Left lung (tissue), 10 donors: ENCODE data around the gene HIVEP1. TPM values are rescaled to one million over a fixed set of nuclear protein-coding genes. Genes with fewer than 3 reads are reported as not detected.
"Not testable (repeated sequence)": the region's sequence is repeated elsewhere in the genome, so short reads cannot be mapped to it uniquely, and the experiment has no call there.

Experiments
- ATAC-seq: fragments of 200-7000 bp; cut with Tn5 transposase; one replicate; pipeline ENCODE4 v1.9.1; 2020; ENCODE audit warnings: moderate library complexity
- DNase-seq, 4 donors: peaks; one replicate each; pipeline ENCODE4 v3.0.0-alpha.2; 2013 to 2020
- H3K27ac ChIP-seq, 2 donors: fragments of 200-600 bp; sonication (generic) in 1 of 2; one replicate each; pipeline versions ENCODE4 v1.5.0 to v1.8.0; 2020 to 2021
- H3K27me3 ChIP-seq, 2 donors: fragments of 200-600 bp; sonication (generic) in 1 of 2; one replicate each; pipeline versions ENCODE4 v1.5.0 to v1.8.0; 2020 to 2021
- H3K36me3 ChIP-seq, 2 donors: fragments of 200-600 bp; sonication (generic) in 1 of 2; one replicate each; pipeline versions ENCODE4 v1.5.0 to v1.8.0; 2020 to 2021
- H3K4me1 ChIP-seq, 2 donors: fragments of 200-600 bp; one replicate each; pipeline ENCODE4 v1.8.0; 2021
- H3K4me3 ChIP-seq, 2 donors: fragments of 200-600 bp; sonication (generic) in 1 of 2; one replicate each; pipeline versions ENCODE4 v1.5.0 to v1.8.0; 2020 to 2021; ENCODE audit warnings: mild to moderate bottlenecking in 1 of 2
- H3K9me3 ChIP-seq, 2 donors: fragments of 200-600 bp; sonication (generic) in 1 of 2; one replicate each; pipeline versions ENCODE4 v1.5.0 to v1.8.0; 2020 to 2021
- CTCF ChIP-seq, 2 donors: fragments of 200-600 bp; sonication (generic) in 1 of 2; IDR thresholded peaks; one replicate each; pipeline versions ENCODE4 v1.5.0 to v1.8.0; 2021; ENCODE audit warnings: antibody characterized with exemption in 2 of 2
- intact Hi-C, 2 donors: fragments of 100-400 bp; cut with DNase I; formaldehyde crosslinking; loops; one replicate each; pipeline versions ENCODE4 v1.11.2 to v1.14.2; 2022
- polyA plus RNA-seq, 6 donors: library from polyadenylated mRNA; unstranded; fragments of 120-200 nt; gene quantifications; one replicate each; pipeline ENCODE4 v1.2.1, GENCODE V29; 2013; ENCODE audit not compliant: insufficient read length in 6 of 6
- total RNA-seq, 2 donors: library from RNA; stranded (reverse); fragmentation: NEBNext Ultra II Directional; extraction: Animal tissue kit (Norgen Biotek cat#: 25700); gene quantifications; one replicate each; pipeline ENCODE4 v1.2.1, GENCODE V29; 2021
- donor health status: DM: no; HTN: yes; CAD: no.
- donor health status: DM: no; HTN: no; CAD: no.

HIVEP1 gene
- total and polyA plus RNA-seq, 8 donors, result 24.1 to 35.9 (median 29.0) TPM

- DNase-seq (no peak), ATAC-seq (no peak)
- Histone ChIP-seq H3K27ac (no peak overlapping the region), H3K4me1 (no peaks in the 10 kb centered on the region), H3K27me3 (no peaks in the 10 kb centered on the region), H3K9me3 (no peaks in the 10 kb centered on the region), H3K4me3 (no peak overlapping the region), H3K36me3 (no peaks in the 10 kb centered on the region)
- no peak for TF ChIP-seq CTCF (IDR thresholded peaks at IDR 0.05)
- intact Hi-C loops, result no loop called here
These were observed 161.5 kb downstream of the HIVEP1 start for GRCh38 chr6:12173661-12174060.

GRCh38 chr6:12174878-12175277 lies 162.8 kb downstream of the HIVEP1 start:
- ATAC-seq (no peak), DNase-seq (no peak)
- no peak for TF ChIP-seq CTCF (IDR thresholded peaks at IDR 0.05)

GRCh38 chr6:12175626-12176025 lies 163.5 kb downstream of the HIVEP1 start:
- no peaks in the 10 kb centered on the region for H3K27me3 ChIP-seq
- H3K27ac ChIP-seq, result no peak overlapping the region
- DNase-seq (no peak), ATAC-seq (no peak)
- no peak for TF ChIP-seq CTCF (IDR thresholded peaks at IDR 0.05)
- intact Hi-C loops, result no loop called here
- no peaks in the 10 kb centered on the region for H3K4me1 ChIP-seq
- H3K9me3 ChIP-seq, result no peaks in the 10 kb centered on the region
- H3K36me3 ChIP-seq, result no peaks in the 10 kb centered on the region
- H3K4me3 ChIP-seq, result no peak overlapping the region

More at GRCh38 chr6:12174878-12175277, 162.8 kb downstream of the HIVEP1 start:
- Histone ChIP-seq H3K36me3 (no peaks in the 10 kb centered on the region), H3K27me3 (no peaks in the 10 kb centered on the region), H3K9me3 (no peaks in the 10 kb centered on the region), H3K27ac (no peak overlapping the region), H3K4me3 (no peak overlapping the region), H3K4me1 (no peaks in the 10 kb centered on the region)
- intact Hi-C loops, result no loop called here

DNA sequence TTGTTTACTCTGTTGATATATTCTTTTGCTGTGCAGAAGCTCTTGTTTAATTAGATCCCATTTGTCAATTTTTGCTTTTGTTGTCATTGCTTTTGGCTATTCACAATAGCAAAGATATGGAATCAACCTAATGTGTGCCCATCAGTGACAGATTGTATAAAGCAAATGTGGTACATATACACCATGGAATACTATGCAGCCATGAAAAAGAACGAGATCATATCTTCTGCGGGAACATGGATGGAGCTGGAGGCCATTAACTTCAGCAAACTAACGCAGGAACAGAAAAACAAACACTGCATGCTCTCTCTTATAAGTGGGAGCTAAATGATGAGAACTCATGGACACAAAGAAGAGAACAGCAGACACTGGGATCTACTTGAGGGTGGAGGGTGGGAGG lies 164.7 kb downstream of the HIVEP1 start:
- H3K27ac ChIP-seq, DNase-seq, H3K4me1 ChIP-seq, H3K27me3 ChIP-seq, H3K4me3 ChIP-seq, intact Hi-C loops, ATAC-seq, H3K9me3 ChIP-seq, H3K36me3 ChIP-seq: not testable (repeated sequence)

DNA sequence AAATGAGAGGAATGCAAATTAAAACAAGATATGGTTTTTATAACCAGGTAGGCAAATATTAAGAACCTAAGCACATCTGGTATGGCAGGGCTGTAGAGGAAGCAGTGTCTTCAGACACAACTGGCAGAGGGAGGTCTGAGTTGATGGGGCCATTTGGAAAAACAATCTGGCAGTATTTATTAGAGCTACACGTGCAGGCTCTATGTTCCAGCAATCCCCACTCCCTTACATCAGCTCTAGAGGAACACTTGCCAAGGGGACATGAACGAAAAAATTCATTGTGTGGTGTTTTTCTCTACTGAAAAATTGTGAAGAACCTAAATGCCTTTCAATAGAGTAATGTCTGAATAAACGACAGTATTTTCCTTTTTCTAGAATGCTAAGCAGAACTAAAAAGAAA lies 166.4 kb downstream of the HIVEP1 start:
- no peaks in the 10 kb centered on the region for H3K4me1 ChIP-seq
- no peak overlapping the region for H3K4me3 ChIP-seq
- intact Hi-C loops, result no loop called here
- H3K9me3 ChIP-seq, result no peaks in the 10 kb centered on the region
- no peak for TF ChIP-seq CTCF (IDR thresholded peaks at IDR 0.05)
- H3K27me3 ChIP-seq, result no peaks in the 10 kb centered on the region
- ATAC-seq, result no peak
- no peak for DNase-seq
- no peaks in the 10 kb centered on the region for H3K36me3 ChIP-seq
- H3K27ac ChIP-seq, result no peak overlapping the region

GRCh38 chr6:12181481-12181880 lies 169.4 kb downstream of the HIVEP1 start:
- DNase-seq (no peak), ATAC-seq (no peak)
- H3K36me3 ChIP-seq, result no peaks in the 10 kb centered on the region
- H3K27ac ChIP-seq, result no peak overlapping the region
- H3K27me3 ChIP-seq, result no peaks in the 10 kb centered on the region
- TF ChIP-seq CTCF (IDR thresholded peaks at IDR 0.05), result no peak
- no peak overlapping the region for H3K4me3 ChIP-seq
- H3K4me1 ChIP-seq, result no peaks in the 10 kb centered on the region
- intact Hi-C loops, result no loop called here
- no peaks in the 10 kb centered on the region for H3K9me3 ChIP-seq
